Caco-2 (cell line): ENCODE measurements around the gene ADGRD1. TPM values are rescaled to one million over a fixed set of nuclear protein-coding genes. Genes with fewer than 3 reads are reported as not detected.

Experiments
- BruUV-seq: library from RNA; stranded (reverse); fragments of 400-500 nt; replicated peaks from 2 replicates; lab custom pipeline; 2021; lab: Mats Ljungman, UMichigan
- CTCF ChIA-PET: fragments of 300-600 bp; sonication (Branson Sonifier 250); formaldehyde crosslinking; loops from one replicate; lab custom pipeline; 2022; ENCODE audit warnings: antibody characterized with exemption; lab: Charles Lee
- POLR2A ChIA-PET: fragments of 300-600 bp; sonication (Branson Sonifier 250); formaldehyde crosslinking; loops from one replicate; lab custom pipeline; 2022; ENCODE audit warnings: antibody characterized with exemption; lab: Charles Lee
- DNase-seq, 2 experiments: peaks; one replicate each; pipeline versions ENCODE4 v3.0.0 to v3.0.0-alpha.2; 2020 to 2022
- H3K27me3 ChIP-seq: replicated peaks from 2 replicates; pipeline ENCODE4 v1.6.0; 2011; ENCODE audit warnings: low read length; ENCODE audit not compliant: control insufficient read depth, insufficient read depth
- H3K36me3 ChIP-seq: 2 replicates; pipeline ENCODE4 v1.5.1; 2011; ENCODE audit warnings: low read length; ENCODE audit not compliant: control insufficient read depth, insufficient read depth
- H3K4me1 ChIP-seq: fragments of 250-450 bp; sonication (Bioruptor Pico); 2 replicates; pipeline ENCODE4 v1.5.1; 2020; ENCODE audit warnings: mild to moderate bottlenecking
- H3K4me3 ChIP-seq: 2 replicates; pipeline ENCODE4 v1.5.1; 2011; ENCODE audit warnings: low read depth, mild to moderate bottlenecking, control low read depth, low read length
- H3K9me3 ChIP-seq: fragments of 250-450 bp; sonication (Bioruptor Pico); 2 replicates; pipeline ENCODE4 v1.5.1; 2020; ENCODE audit warnings: mild to moderate bottlenecking, moderate library complexity
- H3K27ac Mint-ChIP-seq: one replicate; pipeline ENCODE4 v1.8.0; 2022; ENCODE audit warnings: mixed read lengths; ENCODE audit not compliant: unreplicated experiment
- H3K27me3 Mint-ChIP-seq: one replicate; pipeline ENCODE4 v1.8.0; 2022; ENCODE audit warnings: mixed read lengths; ENCODE audit not compliant: insufficient read depth, unreplicated experiment
- H3K36me3 Mint-ChIP-seq: one replicate; pipeline ENCODE4 v1.8.0; 2022; ENCODE audit warnings: mild to moderate bottlenecking, mixed read lengths; ENCODE audit not compliant: insufficient read depth, unreplicated experiment
- H3K4me1 Mint-ChIP-seq: one replicate; pipeline ENCODE4 v1.8.0; 2022; ENCODE audit warnings: low read depth, mixed read lengths; ENCODE audit not compliant: unreplicated experiment
- H3K4me3 Mint-ChIP-seq: one replicate; pipeline ENCODE4 v1.8.0; 2022; ENCODE audit warnings: mild to moderate bottlenecking, moderate library complexity, mixed read lengths; ENCODE audit not compliant: unreplicated experiment
- H3K9me3 Mint-ChIP-seq: one replicate; pipeline ENCODE4 v1.8.0; 2022; ENCODE audit warnings: mixed read lengths; ENCODE audit not compliant: unreplicated experiment
- CTCF ChIP-seq, 2 experiments: fragments of 200-600 bp in 1 of 2; IDR thresholded peaks; 1 replicate in 1 of 2; 2 replicates in 1 of 2; pipeline versions ENCODE4 v1.5.1 to v1.8.0; 2011 to 2022; ENCODE audit warnings: antibody characterized with exemption in 1 of 2, control low read depth in 1 of 2, inconsistent platforms in 1 of 2, low read depth in 1 of 2, low read length in 1 of 2, mild to moderate bottlenecking in 1 of 2, moderate library complexity in 1 of 2; ENCODE audit not compliant: insufficient read depth in 1 of 2, severe bottlenecking in 1 of 2, unreplicated experiment in 1 of 2
- intact Hi-C: fragments of 100-400 bp; cut with micrococcal nuclease; formaldehyde crosslinking; loops from one replicate; pipeline ENCODE4 v1.10.0; 2022; ENCODE audit not compliant: unreplicated experiment
- total RNA-seq: library from RNA; stranded (reverse); gene quantifications from 2 replicates; pipeline ENCODE4 v1.2.3, GENCODE V29; 2022

The ADGRD1 gene
- total RNA-seq, 1 experiment from 2014 or later: 3.6 TPM

GRCh38 chr12:130977743-130978095, 24.0 kb downstream of the ADGRD1 start:
- POLR2A ChIA-PET: no interaction called here
- Mint-ChIP-seq H3K27me3 (no peaks in the 10 kb centered on the region), H3K27ac (no peak overlapping the region), H3K4me1 (no peaks in the 10 kb centered on the region), H3K36me3 (no peaks in the 10 kb centered on the region), H3K9me3 (no peaks in the 10 kb centered on the region), H3K4me3 (no peak overlapping the region)
- Histone ChIP-seq H3K4me3 (no peak overlapping the region), H3K4me1 (no peaks in the 10 kb centered on the region), H3K9me3 (no peaks in the 10 kb centered on the region), H3K36me3 (no peaks in the 10 kb centered on the region), H3K27me3 (no peaks in the 10 kb centered on the region)
- no peak for TF ChIP-seq CTCF (IDR thresholded peaks at IDR 0.05; ENCODE audit: insufficient read depth in 1 of 2, low read depth in 1 of 2, low read length in 1 of 2, severe bottlenecking in 1 of 2, unreplicated experiment in 1 of 2)
- intact Hi-C loops: no loop called here
- CTCF ChIA-PET: no interaction called here
- no TSS peak for BruUV-seq
- no peak for DNase-seq

- H3K36me3 ChIP-seq: no peaks in the 10 kb centered on the region
- DNase-seq: no peak
- no peaks in the 10 kb centered on the region for H3K4me1 ChIP-seq
- Mint-ChIP-seq H3K36me3 (no peaks in the 10 kb centered on the region), H3K27me3 (no peaks in the 10 kb centered on the region), H3K27ac (no peak overlapping the region), H3K4me3 (no peak overlapping the region), H3K9me3 (no peaks in the 10 kb centered on the region), H3K4me1 (no peaks in the 10 kb centered on the region)
- H3K9me3 ChIP-seq: no peaks in the 10 kb centered on the region
- intact Hi-C loops: no loop called here
- POLR2A ChIA-PET: no interaction called here
- CTCF ChIA-PET: no interaction called here
- BruUV-seq: no TSS peak
- H3K27me3 ChIP-seq: no peaks in the 10 kb centered on the region
- H3K4me3 ChIP-seq: no peak overlapping the region
- no peak for TF ChIP-seq CTCF (IDR thresholded peaks at IDR 0.05; ENCODE audit: insufficient read depth in 1 of 2, low read depth in 1 of 2, low read length in 1 of 2, severe bottlenecking in 1 of 2, unreplicated experiment in 1 of 2)
Observed at GRCh38 chr12:130978785-130979184, 25.1 kb downstream of the ADGRD1 start.

- no peaks in the 10 kb centered on the region for H3K27me3 ChIP-seq
- DNase-seq: no peak
- no peak overlapping the region for H3K27ac Mint-ChIP-seq
- H3K4me1 Mint-ChIP-seq: no peaks in the 10 kb centered on the region
- H3K36me3 ChIP-seq: no peaks in the 10 kb centered on the region
- H3K4me3 Mint-ChIP-seq: no peak overlapping the region
- peaks cover 3% of the 10 kb centered on the region for H3K27me3 Mint-ChIP-seq
- H3K36me3 Mint-ChIP-seq: no peaks in the 10 kb centered on the region
- no peak for TF ChIP-seq CTCF (IDR thresholded peaks at IDR 0.05; ENCODE audit: insufficient read depth in 1 of 2, low read depth in 1 of 2, low read length in 1 of 2, severe bottlenecking in 1 of 2, unreplicated experiment in 1 of 2)
- ChIA-PET CTCF (no interaction called here), POLR2A (no interaction called here)
- intact Hi-C loops: no loop called here
- H3K4me3 ChIP-seq: no peak overlapping the region
- no peaks in the 10 kb centered on the region for H3K4me1 ChIP-seq
- no TSS peak for BruUV-seq
- H3K9me3 ChIP-seq: no peaks in the 10 kb centered on the region
- no peaks in the 10 kb centered on the region for H3K9me3 Mint-ChIP-seq
Observed at GRCh38 chr12:130981074-130981742, 27.5 kb downstream of the ADGRD1 start.
